H54 (cell line): ENCODE measurements around the gene CDC14C.
A peak's percentile ranks its signal among the peaks of the same experiment; 100 is the strongest.

Experiments
- DNase-seq: peaks from one replicate; pipeline ENCODE4 v3.0.0; 2011; ENCODE audit warnings: low spot score, mixed read lengths; ENCODE audit not compliant: insufficient read length
- FAIRE-seq: peaks from 3 replicates; lab custom pipeline; 2011; peaks lifted over from hg19 to GRCh38; lab: Jason Lieb, UNC
- POLR2A ChIP-seq: IDR thresholded peaks from 2 replicates; pipeline ENCODE4 v1.6.1; 2011; ENCODE audit warnings: low read depth, mild to moderate bottlenecking, low read length

The CDC14C gene

DNA sequence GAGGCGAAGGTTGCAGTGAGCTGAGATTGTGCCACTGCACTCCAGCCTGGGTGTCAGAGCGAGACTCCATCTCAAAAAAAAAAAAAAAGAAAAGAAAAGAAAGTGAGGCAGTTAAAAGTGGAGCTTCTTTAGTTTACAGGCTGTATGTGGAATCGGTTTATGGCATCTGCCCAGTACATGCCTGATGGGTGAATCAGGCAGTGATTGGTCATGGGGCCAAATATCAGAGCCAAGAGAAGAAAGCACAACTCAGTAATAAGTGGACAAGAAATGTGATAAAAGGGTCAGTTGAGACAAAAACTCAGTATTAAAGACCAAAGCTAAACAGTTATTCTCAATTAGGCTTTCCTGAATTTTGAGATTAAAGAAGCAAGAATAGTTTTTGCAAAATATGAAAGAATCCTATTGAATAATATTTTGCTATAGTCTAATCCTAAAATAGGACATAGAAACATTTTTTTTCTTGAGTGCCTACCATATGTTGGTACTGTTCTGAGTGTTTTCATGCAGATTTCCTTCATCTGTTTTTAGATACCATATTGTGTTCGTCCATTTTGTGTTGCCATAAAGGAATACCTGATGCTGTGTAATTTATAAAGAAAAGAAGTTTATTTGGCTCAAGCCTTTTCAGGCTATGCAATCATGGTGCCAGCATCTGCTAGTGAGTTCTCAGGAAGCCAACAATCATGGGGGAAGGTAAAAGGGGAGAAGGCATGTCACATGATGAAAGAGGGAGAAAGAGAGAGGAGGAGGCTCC, 14.4 kb downstream of the CDC14C start:
- FAIRE-seq (peak; percentile 94), DNase-seq (peak; percentile 21)
- TF ChIP-seq POLR2A = no peak

DNA sequence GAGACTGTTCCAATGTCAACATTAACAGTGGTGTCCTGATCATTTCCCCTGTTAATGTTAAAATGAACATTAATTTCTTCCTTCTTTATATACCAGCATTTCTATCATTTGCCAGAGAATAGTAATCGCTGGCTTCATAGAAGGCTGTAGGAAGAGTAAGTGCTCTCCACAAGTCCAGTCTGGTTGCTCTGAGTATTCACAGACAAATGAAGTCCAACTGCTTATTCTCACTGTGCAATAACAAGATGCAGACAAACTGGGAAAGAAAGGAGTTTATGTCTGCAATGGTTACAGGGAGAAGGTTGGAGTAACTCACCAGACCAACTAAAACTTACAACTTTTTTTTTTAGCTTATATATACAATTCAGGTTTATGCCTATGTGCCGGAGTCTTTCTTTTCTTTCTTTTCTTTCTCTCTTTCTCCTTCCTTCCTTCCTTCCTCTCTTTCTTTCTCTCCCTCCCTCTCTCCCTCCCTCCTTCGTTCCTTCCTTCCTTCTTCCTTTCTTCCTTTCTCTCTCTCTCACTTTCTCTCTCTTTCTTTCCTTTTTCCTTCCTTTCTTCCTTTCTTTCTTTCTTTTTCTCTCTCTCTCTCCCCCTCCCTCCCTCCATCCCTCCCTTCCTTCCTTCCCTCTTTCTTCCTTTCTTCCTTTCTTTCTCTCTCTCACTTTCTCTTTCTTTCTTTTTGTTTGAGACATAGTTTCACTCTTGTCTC, 19.1 kb downstream of the CDC14C start:
- DNase-seq = no peak
- no peak for FAIRE-seq
- TF ChIP-seq POLR2A = no peak

DNA sequence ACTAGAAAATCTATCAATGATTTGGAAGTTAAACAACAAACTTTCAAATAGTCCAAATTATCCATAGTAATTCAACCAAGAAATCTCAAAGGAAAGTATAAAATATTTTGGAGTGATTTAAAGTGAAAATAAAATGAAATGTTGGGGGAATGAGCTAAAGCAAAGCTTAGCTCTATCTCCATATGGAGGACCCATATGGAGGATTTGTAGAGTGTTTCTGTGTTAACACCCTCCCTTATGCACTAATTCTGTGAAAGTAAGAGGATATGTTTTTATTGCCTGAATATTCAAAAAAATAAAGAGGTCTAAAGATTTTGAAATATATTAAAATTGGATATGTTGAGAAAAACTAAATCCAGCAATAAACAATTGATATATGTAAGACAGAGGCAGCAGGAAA, 31.6 kb downstream of the CDC14C start:
- no peak for TF ChIP-seq POLR2A
- no peak for FAIRE-seq
- DNase-seq = no peak

DNA sequence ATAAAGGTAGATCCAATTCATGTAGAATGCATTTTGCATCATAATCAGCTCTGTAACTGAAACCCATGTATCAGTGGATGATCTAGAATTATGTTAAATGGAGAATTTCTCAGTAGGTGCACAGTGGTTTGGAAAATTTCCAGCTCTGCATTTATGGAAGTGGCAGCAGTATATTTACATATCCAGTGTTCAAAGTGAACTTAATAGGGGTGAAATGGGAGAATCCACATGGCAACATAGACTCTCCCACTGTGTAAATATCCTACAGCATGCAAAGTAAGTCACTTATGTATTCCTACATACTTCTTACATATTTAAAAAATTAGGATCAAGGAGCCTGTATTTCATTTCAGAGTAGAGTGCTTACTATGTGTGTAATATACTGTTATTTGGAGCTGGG, 35.3 kb downstream of the CDC14C start:
- FAIRE-seq (no peak), DNase-seq (no peak)
- TF ChIP-seq POLR2A = no peak

DNA sequence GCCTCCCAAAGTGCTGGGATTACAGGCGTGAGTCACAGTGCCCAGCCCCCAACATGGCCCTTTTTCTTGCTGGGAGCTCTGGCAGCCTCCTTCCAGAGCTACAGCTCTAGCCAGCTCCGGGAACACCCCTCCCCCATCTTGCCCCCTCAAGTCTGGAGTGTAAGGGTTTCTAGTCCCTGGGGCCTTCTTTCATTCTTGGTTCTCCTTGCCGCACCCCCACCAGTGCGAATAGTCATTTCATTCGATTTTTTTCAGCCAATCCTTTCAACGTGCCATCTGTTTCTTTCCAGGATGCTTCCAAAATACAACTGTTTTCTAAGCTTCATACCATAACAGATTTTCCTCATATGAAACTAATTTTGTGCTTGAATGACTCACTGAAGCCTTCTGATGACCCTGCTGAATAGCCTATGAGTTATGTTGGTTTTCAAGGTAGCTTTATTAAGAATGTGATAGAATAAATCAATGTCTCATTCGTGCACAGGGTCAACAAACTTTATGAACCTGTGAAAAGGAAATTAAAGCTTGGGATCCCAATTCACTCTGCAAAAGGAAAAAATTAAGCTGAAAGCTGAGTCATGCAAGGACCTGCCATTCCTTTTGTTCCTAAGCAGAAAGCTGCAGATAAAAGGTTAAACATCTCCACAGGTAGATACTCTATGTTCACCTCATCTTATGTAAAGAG, 38.6 kb downstream of the CDC14C start:
- TF ChIP-seq POLR2A = no peak
- FAIRE-seq (no peak), DNase-seq (no peak)

DNA sequence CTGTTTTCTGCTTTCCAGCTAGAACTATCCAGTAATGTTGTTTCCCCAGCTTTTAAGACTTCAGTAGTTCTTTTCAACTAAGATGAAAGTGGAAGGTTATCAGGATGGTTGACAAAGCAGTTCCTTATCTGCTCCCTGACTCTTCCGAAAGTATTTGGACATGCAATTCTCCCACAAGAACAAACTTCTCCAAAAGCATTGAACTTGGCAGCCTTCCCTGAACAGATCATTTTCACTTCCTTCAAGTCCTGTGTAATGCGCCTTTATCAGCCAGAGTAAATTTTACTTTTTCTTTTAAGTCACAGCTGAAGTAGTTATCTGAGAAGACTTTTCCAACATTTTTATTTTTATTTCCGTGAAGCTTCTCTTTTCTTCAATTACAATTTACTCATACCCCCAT, 39.7 kb downstream of the CDC14C start:
- no peak for TF ChIP-seq POLR2A
- DNase-seq (no peak), FAIRE-seq (no peak)

DNA sequence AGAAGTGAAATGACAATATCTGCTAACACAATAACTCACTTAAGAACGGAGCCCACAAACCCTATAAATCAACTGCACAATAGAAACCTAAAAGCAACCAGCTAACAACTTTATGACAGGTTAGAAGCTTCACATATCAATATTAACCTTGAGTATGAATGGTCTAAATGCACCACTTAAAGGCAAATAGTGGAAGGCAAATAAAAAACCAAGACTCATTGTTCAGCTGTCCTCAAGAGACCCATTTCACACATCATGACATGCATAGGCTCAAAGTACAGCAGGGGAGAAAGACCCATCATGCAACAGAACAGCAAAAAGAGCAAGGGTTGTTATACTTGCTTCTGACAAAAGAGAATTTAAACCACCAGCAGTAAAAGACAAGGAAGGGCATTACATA, 46.8 kb downstream of the CDC14C start:
- no peak for DNase-seq
- no peak for FAIRE-seq
- no peak for TF ChIP-seq POLR2A

- no peak for FAIRE-seq
- no peak for TF ChIP-seq POLR2A
Observed at GRCh38 chr7:48976253-48976652, 51.9 kb downstream of the CDC14C start.

GRCh38 chr7:48976850-48977249, 52.5 kb downstream of the CDC14C start:
- no peak for DNase-seq
- TF ChIP-seq POLR2A = no peak
- FAIRE-seq = no peak

More at GRCh38 chr7:48976253-48976652, 51.9 kb downstream of the CDC14C start:
- DNase-seq = no peak
